OCI-LY7 (cell line): ENCODE measurements around the gene ADGRG4.

Experiments used
- CTCF ChIP-seq: fragments of 200-600 bp; sonication (generic); conservative IDR thresholded peaks from 2 replicates; pipeline ENCODE4 v1.5.1; 2014; ENCODE audit warnings: mild to moderate bottlenecking, antibody characterized with exemption, low read length, moderate library complexity, mixed read lengths
- EZH2phosphoT487 ChIP-seq: fragments of 200-600 bp; sonication (generic); IDR thresholded peaks from 2 replicates; pipeline ENCODE4 v1.6.1; 2018; ENCODE audit warnings: low read depth, borderline replicate concordance, mild to moderate bottlenecking, mixed run types, antibody characterized with exemption, low read length, moderate library complexity, mixed read lengths

GRCh38 chrX:136380010-136380769, 79.4 kb downstream of the ADGRG4 start:
- TF ChIP-seq CTCF (no peak), EZH2phosphoT487 (no peak)
